ENCODE data around the gene SPOCK1. TPM values are rescaled to one million over a fixed set of nuclear protein-coding genes. Genes with fewer than 3 reads are reported as not detected.

SPOCK1 gene
- total RNA-seq, 1 experiment from 2014 or later, result 10.9 TPM

- Histone ChIP-seq H3K4me2 (ENCODE audit: insufficient read depth, insufficient read length, low read length) (no peak overlapping the region), H3K9ac (ENCODE audit: extremely low read depth, insufficient read length, low read length) (no peak overlapping the region), H4K8ac (replicated peaks; ENCODE audit: insufficient read length, low read depth, low read length) (no peak overlapping the region), H3T11ph (ENCODE audit: low read length) (no peak overlapping the region), H3K14ac (ENCODE audit: insufficient read depth, low read length) (no peak overlapping the region), H2BK5ac (ENCODE audit: insufficient read length, low read length) (no peak overlapping the region), H2AK5ac (ENCODE audit: insufficient read length, low read length) (no peak overlapping the region), H3K4me1 (ENCODE audit: insufficient read depth, low read length) (no peaks in the 10 kb centered on the region), H2AFZ (ENCODE audit: low read length) (no peak overlapping the region), H3K27ac (ENCODE audit: insufficient read length, low read depth, low read length) (no peak overlapping the region), H4K91ac (ENCODE audit: insufficient read length, low read depth, low read length) (no peak overlapping the region), H3K23ac (ENCODE audit: insufficient read length, low read depth, low read length) (no peak overlapping the region), H3K56ac (ENCODE audit: insufficient read length, low read depth, low read length) (no peak overlapping the region), H3K18ac (ENCODE audit: insufficient read length, low read depth, low read length) (no peak overlapping the region), H3K23me2 (ENCODE audit: insufficient read length, low read depth, low read length, poor library complexity, severe bottlenecking) (no peaks in the 10 kb centered on the region), H2BK120ac (ENCODE audit: low read depth, low read length, poor library complexity, severe bottlenecking) (no peak overlapping the region), H2BK15ac (ENCODE audit: low read depth, low read length) (no peak overlapping the region), H4K20me1 (ENCODE audit: control insufficient read depth, insufficient read depth, insufficient read length) (no peaks in the 10 kb centered on the region), H3K4ac (ENCODE audit: low read depth, low read length) (no peak overlapping the region), H3K9me3 (ENCODE audit: control insufficient read depth, low read depth, low read length) (no peaks in the 10 kb centered on the region), H3K79me1 (ENCODE audit: insufficient read depth, low read depth, low read length, poor library complexity, severe bottlenecking) (no peaks in the 10 kb centered on the region), H3K27me3 (ENCODE audit: insufficient read depth, low read length) (no peaks in the 10 kb centered on the region), H2BK20ac (ENCODE audit: low read depth, low read length, poor library complexity, severe bottlenecking) (no peak overlapping the region), H2BK12ac (ENCODE audit: insufficient read length, low read depth, low read length) (no peak overlapping the region), H3K79me2 (ENCODE audit: insufficient read depth, low read length) (no peaks in the 10 kb centered on the region), H4K5ac (ENCODE audit: insufficient read length, low read depth, low read length) (no peak overlapping the region)
- DNase-seq, result no peak
- TF ChIP-seq CTCF (conservative IDR thresholded peaks at IDR 0.05), result no peak
- H3K27me3 Mint-ChIP-seq (ENCODE audit: low read depth), result no peaks in the 10 kb centered on the region
- WGBS (ENCODE audit: extremely low coverage, insufficient read length, low lambda C conversion rate), result no CpG with 5 or more reads among the region's 4 CpGs
- H3K36me3 Mint-ChIP-seq (ENCODE audit: insufficient read depth in 1 of 3, low read depth in 3 of 3), result no peaks in the 10 kb centered on the region; a peak in 1 of 7 replicates
- H3K4me3 Mint-ChIP-seq, result no peak overlapping the region
- no peaks in the 10 kb centered on the region for H3K9me3 Mint-ChIP-seq
- peaks cover 1 to 7% of the 10 kb centered on the region in 2 experiments; a peak in 2 of 4 replicates for H3K4me1 Mint-ChIP-seq
- H3K27ac Mint-ChIP-seq, result no peak overlapping the region
Measured at GRCh38 chr5:137266186-137266585, 232.9 kb downstream of the SPOCK1 start.

All from H9 (cell line).